Measurements from ENCODE around the gene HENMT1. TPM values are rescaled to one million over a fixed set of nuclear protein-coding genes. Genes with fewer than 3 reads are reported as not detected.
"Not testable (repeated sequence)": the region's sequence is repeated elsewhere in the genome, so short reads cannot be mapped to it uniquely, and the experiment has no call there.

The HENMT1 gene
- total RNA-seq, 2 experiments from 2014 or later: 25.6 to 25.8 TPM

DNA sequence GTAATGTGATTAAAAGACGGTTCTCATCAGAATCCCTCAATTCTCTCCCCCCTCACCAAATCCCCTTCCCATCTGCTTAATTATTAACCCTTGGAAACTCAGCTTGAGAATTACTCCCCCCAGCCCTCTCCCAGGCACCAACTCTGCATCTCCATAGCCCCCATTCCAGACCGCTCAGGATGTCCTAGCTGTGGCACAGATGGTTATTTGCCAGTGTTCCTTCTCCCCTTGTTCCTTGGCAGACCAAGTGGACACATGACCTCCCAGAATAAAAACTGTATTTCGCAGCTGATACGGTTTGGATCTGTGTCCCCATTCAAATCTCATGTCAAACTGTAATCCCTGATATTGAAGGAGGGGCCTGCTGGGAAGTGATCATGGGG is 14.6 kb downstream of the HENMT1 start:
- Mint-ChIP-seq H3K27ac (peak overlapping the region; percentile 95), H3K27me3 (no peaks in the 10 kb centered on the region), H3K9me3 (peaks cover 4% of the 10 kb centered on the region), H3K4me3 (peak overlapping the region; percentile 64), H3K36me3 (peaks cover 47% of the 10 kb centered on the region), H3K4me1 (ENCODE audit: low read depth) (peaks cover 51% of the 10 kb centered on the region)
- DNase-seq: no peak
- CTCF ChIA-PET: interaction anchor here (1.0 to 5.5 kb wide), 9 partner anchors 11 to 292 kb away, joined by 3 to 102 read pairs (median 6); partner anchors contain the start of genes EEIG2, HENMT1 and PRPF38B
- POLR2A ChIA-PET: interaction anchor here (1.5 to 2.3 kb wide), 5 partner anchors 11 to 86 kb away, joined by 5 to 35 read pairs (median 10); partner anchors contain the start of genes EEIG2, HENMT1 and PRPF38B
- intact Hi-C loops (cut with micrococcal nuclease): loop anchor here (1.0 to 10.0 kb wide), 4 partner anchors 11 to 861 kb away; partner anchors contain the start of genes HENMT1 and PRPF38B

DNA sequence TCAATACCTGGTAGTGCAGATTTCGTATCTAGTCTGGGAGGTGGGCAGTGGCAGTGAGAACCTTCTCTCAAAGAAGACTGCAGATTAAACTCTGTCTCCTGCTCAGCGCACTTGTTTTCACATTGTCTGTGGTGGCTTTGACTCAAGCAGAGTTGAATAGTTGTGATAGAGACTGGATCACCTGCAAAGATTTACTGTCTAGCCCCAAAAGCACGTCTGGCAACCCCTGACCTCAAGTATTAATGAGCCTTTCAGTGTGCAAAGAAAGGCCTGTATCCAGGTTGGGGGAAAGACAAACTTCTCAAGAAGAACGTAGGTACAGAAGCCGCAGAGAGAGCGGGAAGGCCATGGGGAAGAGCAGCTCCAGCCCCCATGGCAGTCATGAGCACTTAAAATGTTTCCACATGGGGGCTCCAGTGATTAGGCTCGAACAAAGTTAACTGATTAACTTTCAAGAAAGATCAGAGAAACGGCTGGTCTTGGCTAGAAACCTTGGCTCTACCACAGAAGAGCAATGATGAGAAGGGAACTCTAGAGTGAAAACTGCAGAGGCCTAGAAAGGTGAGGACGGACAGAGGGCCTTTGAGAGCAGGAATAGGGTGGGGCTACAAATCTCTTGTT is 15.2 kb downstream of the HENMT1 start:
- peak overlapping the region; percentile 69 for H3K4me3 Mint-ChIP-seq
- no peaks in the 10 kb centered on the region for H3K27me3 Mint-ChIP-seq
- intact Hi-C loops (cut with micrococcal nuclease): loop anchor here (1.0 to 10.0 kb wide), 6 partner anchors 12 to 861 kb away; partner anchors contain the start of genes HENMT1 and PRPF38B
- H3K9me3 Mint-ChIP-seq: peaks cover 4% of the 10 kb centered on the region
- peaks cover 44% of the 10 kb centered on the region for H3K36me3 Mint-ChIP-seq
- peak overlapping the region; percentile 95 for H3K27ac Mint-ChIP-seq
- POLR2A ChIA-PET: interaction anchor here (1.7 to 2.9 kb wide), 6 partner anchors 16 to 85 kb away, joined by 10 to 35 read pairs (median 24); partner anchors contain the start of genes EEIG2, HENMT1 and PRPF38B
- peaks cover 51% of the 10 kb centered on the region for H3K4me1 Mint-ChIP-seq (ENCODE audit: low read depth)
- CTCF ChIA-PET: interaction anchor here (0.9 to 5.5 kb wide), 12 partner anchors 16 to 292 kb away, joined by 3 to 102 read pairs (median 10); partner anchors contain the start of genes EEIG2, HENMT1 and PRPF38B
- DNase-seq: peak; percentile 25

DNA sequence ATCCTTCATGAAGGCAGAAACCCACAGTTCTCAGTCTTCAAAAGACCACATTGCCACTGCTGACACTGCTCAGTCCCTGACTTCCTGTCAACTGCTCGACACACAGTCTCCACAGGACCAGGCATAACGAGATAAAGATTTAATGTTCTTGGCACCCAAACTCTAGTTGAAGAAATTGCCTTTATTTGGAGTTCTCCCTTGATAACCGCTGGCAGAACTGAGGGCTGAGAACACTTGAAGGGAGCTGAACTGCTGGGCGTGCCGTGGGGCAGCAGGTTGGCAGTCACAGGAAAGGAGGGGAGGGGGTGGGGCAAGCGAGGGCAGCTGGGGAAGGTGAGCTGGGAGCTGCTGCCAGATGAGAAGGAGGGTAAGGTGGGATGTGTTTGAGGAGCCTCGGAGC is 15.9 kb downstream of the HENMT1 start:
- H3K4me1 Mint-ChIP-seq (ENCODE audit: low read depth): peaks cover 57% of the 10 kb centered on the region
- H3K27ac Mint-ChIP-seq: peak overlapping the region; percentile 95
- peak; percentile 60 for DNase-seq
- ChIA-PET CTCF (interaction anchor here (0.6 to 5.5 kb wide), 14 partner anchors 13 to 863 kb away, joined by 3 to 102 read pairs (median 10); partner anchors contain the start of genes EEIG2, HENMT1 and PRPF38B), POLR2A (interaction anchor here (1.3 to 2.9 kb wide), 4 partner anchors 13 to 84 kb away, joined by 3 to 34 read pairs (median 21); partner anchors contain the start of genes EEIG2, HENMT1 and PRPF38B)
- H3K9me3 Mint-ChIP-seq: peaks cover 4% of the 10 kb centered on the region
- intact Hi-C loops (cut with micrococcal nuclease): loop anchor here (1.0 to 10.0 kb wide), 5 partner anchors 59 to 860 kb away; partner anchors contain the start of genes SLC25A24 and STXBP3
- H3K27me3 Mint-ChIP-seq: no peaks in the 10 kb centered on the region
- peaks cover 37% of the 10 kb centered on the region for H3K36me3 Mint-ChIP-seq
- peak overlapping the region; percentile 69 for H3K4me3 Mint-ChIP-seq

DNA sequence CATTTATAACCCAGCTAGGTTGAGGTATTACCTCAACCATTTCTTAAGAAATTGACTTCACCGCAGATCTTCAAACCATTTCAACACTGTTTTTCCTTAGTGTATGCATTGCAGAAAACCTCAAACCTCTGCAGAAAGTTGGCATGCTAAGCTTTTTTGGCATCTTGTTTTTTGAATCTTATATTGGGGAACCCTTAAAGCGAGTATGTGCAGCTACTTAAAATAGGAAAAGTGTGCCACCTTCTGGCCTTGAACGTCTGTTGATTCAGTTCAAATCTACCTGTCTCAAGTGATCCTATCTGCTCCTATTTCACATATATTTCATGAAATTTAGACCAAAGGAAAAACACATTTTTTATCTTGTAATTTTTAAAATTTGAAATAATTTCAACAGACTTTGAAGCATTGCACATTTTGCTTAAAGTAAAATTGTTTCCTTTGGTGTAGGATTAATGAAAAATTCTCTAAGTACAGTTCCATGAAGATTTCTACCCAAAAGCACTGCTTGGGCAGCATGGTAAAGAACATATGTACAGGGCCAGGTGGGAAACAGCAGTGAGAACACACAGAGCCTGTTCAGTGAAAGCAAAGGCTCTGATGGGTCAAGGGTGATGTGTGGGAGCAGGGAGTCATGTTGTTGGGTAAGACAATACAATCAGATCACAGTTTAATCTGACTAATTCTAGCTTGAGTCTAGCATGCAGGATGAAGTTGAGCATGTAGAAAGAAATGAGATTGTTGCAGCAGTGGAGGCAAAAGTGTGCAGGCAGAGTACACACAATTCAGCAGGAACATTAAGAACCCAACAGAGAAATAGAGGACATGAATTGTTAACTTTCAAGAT is 17.2 kb downstream of the HENMT1 start:
- Mint-ChIP-seq H3K36me3 (peaks cover 25% of the 10 kb centered on the region), H3K27ac (peak overlapping the region; percentile 95), H3K4me1 (ENCODE audit: low read depth) (peaks cover 61% of the 10 kb centered on the region), H3K9me3 (peaks cover 4% of the 10 kb centered on the region), H3K4me3 (no peak overlapping the region), H3K27me3 (no peaks in the 10 kb centered on the region)
- DNase-seq: peak; percentile 49
- POLR2A ChIA-PET: interaction anchor here (0.8 to 2.9 kb wide), 6 partner anchors 14 to 83 kb away, joined by 3 to 34 read pairs (median 8); partner anchors contain the start of genes EEIG2, HENMT1 and PRPF38B
- CTCF ChIA-PET: interaction anchor here (0.6 to 5.5 kb wide), 31 partner anchors 10 to 861 kb away, joined by 3 to 102 read pairs (median 4); partner anchors contain the start of genes EEIG2, HENMT1, PRPF38B and SLC25A24
- intact Hi-C loops (cut with micrococcal nuclease): loop anchor here (1.0 to 10.0 kb wide), 7 partner anchors 52 to 859 kb away; partner anchors contain the start of genes SLC25A24 and STXBP3

DNA sequence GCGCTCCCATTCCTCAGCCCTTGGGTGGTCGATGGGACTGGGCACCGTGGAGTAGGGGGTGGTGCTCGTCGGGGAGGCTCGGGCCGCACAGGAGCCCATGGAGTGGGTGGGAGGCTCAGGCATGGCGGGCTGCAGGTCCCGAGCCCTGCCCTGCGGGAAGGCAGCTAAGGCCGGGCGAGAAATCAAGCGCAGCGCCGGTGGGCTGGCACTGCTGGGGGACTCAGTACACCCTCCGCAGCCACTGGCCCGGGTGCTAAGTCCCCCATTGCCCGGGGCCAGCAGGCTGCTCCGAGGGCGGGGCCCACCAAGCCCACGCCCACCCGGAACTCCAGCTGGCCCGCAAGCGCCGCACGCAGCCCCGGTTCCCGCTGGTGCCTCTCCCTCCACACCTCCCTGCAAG is 20.0 kb downstream of the HENMT1 start:
- not testable (repeated sequence) for H3K36me3 Mint-ChIP-seq, H3K4me3 Mint-ChIP-seq, H3K27ac Mint-ChIP-seq, H3K9me3 Mint-ChIP-seq, H3K27me3 Mint-ChIP-seq, DNase-seq
- peaks cover 41% of the 10 kb centered on the region for H3K4me1 Mint-ChIP-seq (ENCODE audit: low read depth)
- ChIA-PET CTCF (interaction anchor here (1.1 kb wide), 1 partner anchor 80 kb away, joined by 9 read pairs; the partner anchor contains the start of gene EEIG2), POLR2A (interaction anchor here (0.9 kb wide), 1 partner anchor 51 kb away, joined by 3 read pairs; the partner anchor contains the start of gene PRPF38B)
- intact Hi-C loops (cut with micrococcal nuclease): loop anchor here (5.0 to 10.0 kb wide), 2 partner anchors 439 to 856 kb away; partner anchors contain the start of gene SLC25A24

DNA sequence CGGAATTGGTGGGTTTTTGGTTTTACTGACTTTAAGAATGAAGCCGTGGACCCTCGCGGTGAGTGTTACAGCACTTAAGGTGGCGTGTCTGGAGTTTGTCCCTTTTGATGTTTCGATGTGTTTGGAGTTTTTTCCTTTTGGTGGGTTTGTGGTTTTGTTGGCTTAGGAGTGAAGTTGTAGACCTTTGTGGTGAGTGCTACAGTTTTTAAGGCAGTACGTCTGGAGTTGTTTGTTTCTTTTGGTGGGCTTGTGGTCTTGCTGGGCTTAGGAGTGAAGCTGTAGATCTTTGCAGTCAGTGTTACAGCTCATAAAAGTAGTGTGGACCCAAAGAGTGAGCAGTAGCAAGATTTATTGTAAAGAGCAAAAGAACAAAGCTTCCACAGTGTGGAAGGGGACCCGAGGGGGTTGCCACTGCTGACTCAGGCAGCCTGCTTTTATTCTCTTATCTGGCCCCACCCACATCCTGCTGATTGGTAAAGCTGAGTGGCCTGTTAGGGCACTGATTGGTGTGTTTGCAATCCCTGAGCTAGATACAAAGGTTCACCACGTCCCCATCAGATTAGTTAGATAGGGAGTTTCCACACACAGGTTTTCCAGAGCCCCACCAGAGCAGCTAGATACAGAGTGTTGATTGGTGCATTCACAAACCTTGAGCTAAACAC is 20.9 kb downstream of the HENMT1 start:
- H3K4me1 Mint-ChIP-seq (ENCODE audit: low read depth): peaks cover 32% of the 10 kb centered on the region
- no peaks in the 10 kb centered on the region for H3K9me3 Mint-ChIP-seq
- CTCF ChIA-PET: interaction anchor here (0.6 to 1.1 kb wide), 3 partner anchors 25 to 115 kb away, joined by 3 to 9 read pairs (median 3); partner anchors contain the start of gene EEIG2
- H3K27me3 Mint-ChIP-seq: no peaks in the 10 kb centered on the region
- peak; percentile 64 for DNase-seq
- H3K4me3 Mint-ChIP-seq: peak overlapping the region; percentile 16
- H3K27ac Mint-ChIP-seq: peak overlapping the region; percentile 43
- POLR2A ChIA-PET: interaction anchor here (0.9 kb wide), 1 partner anchor 52 kb away, joined by 3 read pairs; the partner anchor contains the start of gene PRPF38B
- H3K36me3 Mint-ChIP-seq: peaks cover 6% of the 10 kb centered on the region
- intact Hi-C loops (cut with micrococcal nuclease): loop anchor here (5.0 to 10.0 kb wide), 2 partner anchors 438 to 855 kb away; partner anchors contain the start of gene SLC25A24

DNA sequence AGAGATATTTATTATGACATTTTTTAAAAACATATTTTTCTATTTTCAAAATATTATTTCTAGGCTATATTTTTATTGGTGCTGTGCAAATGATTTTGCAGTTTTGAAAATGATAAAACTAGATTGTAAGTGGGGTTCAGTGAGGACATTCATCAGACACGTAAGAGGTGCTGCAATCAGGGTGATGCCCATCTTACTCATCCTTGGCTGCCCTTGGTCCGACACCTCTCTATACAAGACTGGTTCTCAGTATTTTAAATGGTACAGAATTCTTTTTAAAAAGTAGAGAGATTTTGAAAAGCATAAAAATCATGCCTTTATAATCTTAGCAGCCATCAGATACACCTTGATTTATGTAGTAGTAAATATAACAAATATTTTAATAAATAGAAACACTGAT is 24.0 kb downstream of the HENMT1 start:
- no peak overlapping the region for H3K4me3 Mint-ChIP-seq
- POLR2A ChIA-PET: no interaction called here
- peaks cover 8% of the 10 kb centered on the region for H3K36me3 Mint-ChIP-seq

DNA sequence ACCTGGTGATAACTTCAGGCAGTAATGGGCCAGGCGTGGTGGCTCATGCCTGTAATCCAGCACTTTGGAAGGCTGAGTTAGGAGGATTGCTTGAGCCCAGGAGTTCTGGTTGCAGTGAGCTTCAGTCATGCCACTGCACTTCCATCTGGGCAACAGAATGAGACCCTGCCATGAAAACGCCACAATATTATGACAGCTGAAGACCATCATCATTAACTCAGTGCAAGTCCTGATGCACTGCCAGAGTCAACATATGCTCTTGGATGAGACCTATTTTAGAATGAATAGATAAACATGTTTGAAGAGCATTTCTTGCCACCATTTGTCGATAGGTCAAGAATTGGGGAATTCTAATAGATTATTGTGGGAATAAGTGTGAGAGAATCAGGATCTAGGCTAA is 26.4 kb downstream of the HENMT1 start:
- CTCF ChIA-PET: no interaction called here

More for the DNA sequence above, 24.0 kb downstream of the HENMT1 start:
- Mint-ChIP-seq H3K27ac (no peak overlapping the region), H3K9me3 (no peaks in the 10 kb centered on the region), H3K27me3 (no peaks in the 10 kb centered on the region), H3K4me1 (ENCODE audit: low read depth) (peaks cover 10% of the 10 kb centered on the region)
- CTCF ChIA-PET: no interaction called here
- DNase-seq: no peak
- intact Hi-C loops (cut with micrococcal nuclease): no loop called here

DNA sequence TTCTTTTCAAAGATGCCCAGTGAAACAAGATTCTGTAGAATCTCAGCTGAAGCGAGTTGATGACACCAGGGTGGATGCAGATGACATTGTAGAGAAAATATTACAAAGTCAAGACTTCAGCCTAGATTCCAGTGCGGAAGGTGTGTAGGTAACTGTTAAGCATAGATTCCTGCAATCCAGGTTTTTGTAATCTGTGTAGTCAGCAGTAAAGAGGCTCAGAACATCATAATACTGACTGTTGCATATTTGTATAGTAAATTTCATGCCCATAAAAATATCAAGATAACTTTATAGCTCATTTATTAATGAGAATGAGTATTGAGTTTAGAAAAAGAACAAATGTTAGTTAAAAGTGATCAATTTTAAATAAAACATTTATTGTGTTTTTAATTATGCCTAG is 32.2 kb downstream of the HENMT1 start:
- Mint-ChIP-seq H3K4me1 (ENCODE audit: low read depth) (no peaks in the 10 kb centered on the region), H3K9me3 (no peaks in the 10 kb centered on the region), H3K27me3 (no peaks in the 10 kb centered on the region), H3K4me3 (no peak overlapping the region), H3K36me3 (peaks cover 6% of the 10 kb centered on the region), H3K27ac (no peak overlapping the region)
- CTCF ChIA-PET: no interaction called here
- no peak for DNase-seq
- POLR2A ChIA-PET: interaction anchor here (0.8 kb wide), 1 partner anchor 64 kb away, joined by 3 read pairs; the partner anchor contains the start of gene PRPF38B
- intact Hi-C loops (cut with micrococcal nuclease): no loop called here

More for the DNA sequence above, 26.4 kb downstream of the HENMT1 start:
- Mint-ChIP-seq H3K9me3 (no peaks in the 10 kb centered on the region), H3K36me3 (peaks cover 14% of the 10 kb centered on the region), H3K27ac (no peak overlapping the region), H3K4me3 (no peak overlapping the region), H3K4me1 (ENCODE audit: low read depth) (no peaks in the 10 kb centered on the region), H3K27me3 (no peaks in the 10 kb centered on the region)
- no peak for DNase-seq
- POLR2A ChIA-PET: no interaction called here
- intact Hi-C loops (cut with micrococcal nuclease): no loop called here

DNA sequence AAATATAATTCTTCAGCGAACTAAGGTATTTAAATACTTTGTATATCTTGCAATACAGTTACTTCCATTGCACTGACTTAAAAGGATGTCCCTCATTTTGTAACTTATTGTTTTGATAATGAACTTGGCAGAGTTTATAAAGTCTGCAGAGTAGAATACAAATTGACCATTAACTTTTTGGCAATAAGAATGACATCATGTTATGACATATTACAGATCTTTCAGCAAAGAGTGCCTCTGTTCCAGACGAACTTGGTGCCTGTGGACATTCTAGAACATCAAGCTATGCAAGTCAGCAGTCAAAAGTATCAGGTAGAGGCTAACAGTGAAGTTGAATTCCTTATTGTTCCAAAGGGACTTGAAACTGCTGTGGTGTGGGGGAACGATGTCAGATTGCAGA is 32.9 kb downstream of the HENMT1 start:
- POLR2A ChIA-PET: no interaction called here
- Mint-ChIP-seq H3K27me3 (no peaks in the 10 kb centered on the region), H3K27ac (no peak overlapping the region), H3K4me3 (no peak overlapping the region), H3K4me1 (ENCODE audit: low read depth) (no peaks in the 10 kb centered on the region), H3K36me3 (peaks cover 6% of the 10 kb centered on the region), H3K9me3 (no peaks in the 10 kb centered on the region)
- CTCF ChIA-PET: no interaction called here
- DNase-seq: no peak
- intact Hi-C loops (cut with micrococcal nuclease): no loop called here

DNA sequence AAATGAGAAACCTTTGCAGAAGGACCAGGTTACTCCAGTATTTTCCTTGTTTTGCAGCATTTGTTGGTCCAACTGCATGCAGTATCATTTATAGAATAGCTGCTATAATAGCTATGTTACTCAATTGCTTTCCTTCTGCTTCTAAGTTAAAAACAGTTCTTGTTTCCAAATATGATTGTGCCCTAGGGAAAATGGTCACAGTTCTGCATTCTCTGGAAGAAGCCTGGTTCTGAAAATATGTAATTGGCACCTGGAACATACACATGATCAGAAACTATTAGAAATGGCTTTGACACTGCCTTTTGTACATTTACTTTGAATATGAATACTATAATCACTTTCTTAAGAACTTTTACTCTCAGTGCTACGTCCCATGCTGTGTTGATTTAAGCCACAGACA is 33.6 kb downstream of the HENMT1 start:
- intact Hi-C loops (cut with micrococcal nuclease): no loop called here
- POLR2A ChIA-PET: no interaction called here
- Mint-ChIP-seq H3K27me3 (no peaks in the 10 kb centered on the region), H3K4me1 (ENCODE audit: low read depth) (no peaks in the 10 kb centered on the region), H3K27ac (no peak overlapping the region), H3K4me3 (no peak overlapping the region), H3K9me3 (no peaks in the 10 kb centered on the region), H3K36me3 (peaks cover 6% of the 10 kb centered on the region)
- CTCF ChIA-PET: interaction anchor here (1.4 kb wide), 1 partner anchor 17 kb away, joined by 3 read pairs; no protein-coding TSS in a partner anchor
- no peak for DNase-seq

All from activated CD4-positive, alpha-beta memory T cell treated with anti-CD3 and anti-CD28 coated beads for 36 hours (primary cell).